DND-41 (cell line): Measurements from ENCODE around the gene CHRNB4.

ENCODE experiments used
- CTCF ChIP-seq: IDR thresholded peaks from 2 replicates; pipeline ENCODE4 v1.5.1; 2012; ENCODE audit warnings: borderline replicate concordance, low read length, moderate library complexity, mild to moderate bottlenecking; ENCODE audit not compliant: poor library complexity, severe bottlenecking; ENCODE audit errors: extremely low read depth
- EZH2 ChIP-seq: IDR thresholded peaks from 3 replicates; pipeline ENCODE4 v1.6.1; 2012; ENCODE audit warnings: borderline replicate concordance, low read depth, mild to moderate bottlenecking, moderate library complexity, low read length, inconsistent platforms; ENCODE audit not compliant: severe bottlenecking

- TF ChIP-seq CTCF (no peak), EZH2 (no peak)
Measured at GRCh38 chr15:78633348-78633747, 7.7 kb downstream of the CHRNB4 start.
